CD14-positive monocyte (primary cell): ENCODE results near the gene UBE2E2. TPM values are rescaled to one million over a fixed set of nuclear protein-coding genes. Genes with fewer than 3 reads are reported as not detected.
"Not testable (repeated sequence)": the region's sequence is repeated elsewhere in the genome, so short reads cannot be mapped to it uniquely, and the experiment has no call there.

Source experiments
- DNase-seq, 3 donors: peaks; one replicate each; pipeline ENCODE4 v3.0.0-alpha.2; 2011 to 2022
- H2AFZ ChIP-seq: 2 replicates; pipeline ENCODE4 v1.6.0; 2012; ENCODE audit warnings: mild to moderate bottlenecking, low read depth, low read length, inconsistent platforms; ENCODE audit not compliant: insufficient read depth, poor library complexity, severe bottlenecking
- H3K27ac ChIP-seq, 2 donors: 1 replicate in 1 of 2; 2 replicates in 1 of 2; pipeline ENCODE4 v1.5.1; 2012 to 2013; ENCODE audit warnings: low read length in 2 of 2, control low read depth in 1 of 2, inconsistent platforms in 1 of 2, low read depth in 1 of 2, mild to moderate bottlenecking in 1 of 2
- H3K27me3 ChIP-seq, 2 donors: one replicate each; pipeline versions ENCODE4 v1.6.0 to v1.6.1; 2011 to 2013; ENCODE audit warnings: low read length in 2 of 2; ENCODE audit not compliant: control insufficient read depth in 2 of 2, insufficient read depth in 2 of 2
- H3K36me3 ChIP-seq, 2 donors: replicated peaks in 1 of 2; 1 replicate in 1 of 2; 2 replicates in 1 of 2; pipeline versions ENCODE4 v1.5.1 to v1.6.1; 2012 to 2013; ENCODE audit warnings: low read length in 2 of 2, control low read depth in 1 of 2, inconsistent platforms in 1 of 2, mild to moderate bottlenecking in 1 of 2; ENCODE audit not compliant: insufficient read depth in 2 of 2, control insufficient read depth in 1 of 2
- H3K4me1 ChIP-seq, 2 donors: 1 replicate in 1 of 2; 2 replicates in 1 of 2; pipeline versions ENCODE4 v1.5.1 to v1.6.1; 2012 to 2013; ENCODE audit warnings: low read length in 2 of 2, control low read depth in 1 of 2, inconsistent platforms in 1 of 2, mild to moderate bottlenecking in 1 of 2, moderate library complexity in 1 of 2; ENCODE audit not compliant: insufficient read depth in 2 of 2, control insufficient read depth in 1 of 2
- H3K4me2 ChIP-seq: replicated peaks from 2 replicates; pipeline ENCODE3; 2012; ENCODE audit warnings: low read length, moderate library complexity, mild to moderate bottlenecking; ENCODE audit not compliant: poor library complexity, severe bottlenecking; ENCODE audit errors: extremely low read depth
- H3K4me3 ChIP-seq, 3 experiments: fragments of 200-600 bp in 1 of 3; sonication (generic) in 1 of 3; replicated peaks in 1 of 3; 1 replicate in 2 of 3; 2 replicates in 1 of 3; pipeline ENCODE4 v1.5.1; 2011 to 2013; ENCODE audit warnings: low read length in 3 of 3, mild to moderate bottlenecking in 3 of 3, control low read depth in 2 of 3, low read depth in 2 of 3, inconsistent platforms in 1 of 3, moderate library complexity in 1 of 3
- H3K79me2 ChIP-seq: 2 replicates; pipeline ENCODE4 v1.6.0; 2012; ENCODE audit warnings: mild to moderate bottlenecking, control low read depth, inconsistent platforms, low read length, moderate library complexity; ENCODE audit not compliant: insufficient read depth
- H3K9ac ChIP-seq: 2 replicates; pipeline ENCODE4 v1.6.0; 2017; ENCODE audit warnings: low read length, mild to moderate bottlenecking; ENCODE audit not compliant: insufficient read depth, poor library complexity, severe bottlenecking
- H3K9me3 ChIP-seq, 2 donors: replicated peaks in 1 of 2; 1 replicate in 1 of 2; 2 replicates in 1 of 2; pipeline versions ENCODE4 v1.5.1 to v1.6.1; 2012 to 2013; ENCODE audit warnings: low read length in 2 of 2, control low read depth in 1 of 2; ENCODE audit not compliant: control insufficient read depth in 1 of 2, insufficient read depth in 1 of 2
- H4K20me1 ChIP-seq: 2 replicates; pipeline ENCODE4 v1.6.0; 2012; ENCODE audit warnings: mild to moderate bottlenecking, low read length, control low read depth, moderate library complexity; ENCODE audit not compliant: insufficient read depth
- H3K27ac Mint-ChIP-seq, 7 donors: one replicate each; pipeline ENCODE4 v1.8.0; 2020; ENCODE audit warnings: mild to moderate bottlenecking in 7 of 7, mixed read lengths in 7 of 7, moderate library complexity in 6 of 7, inconsistent platforms in 2 of 7
- H3K27me3 Mint-ChIP-seq, 3 donors: one replicate each; pipeline ENCODE4 v1.8.0; 2021 to 2022; ENCODE audit warnings: low read depth in 3 of 3, mild to moderate bottlenecking in 3 of 3, mixed read lengths in 3 of 3, moderate library complexity in 3 of 3, inconsistent platforms in 1 of 3
- H3K36me3 Mint-ChIP-seq, 2 donors: one replicate each; pipeline ENCODE4 v1.8.0; 2020; ENCODE audit warnings: mixed read lengths in 2 of 2, inconsistent platforms in 1 of 2, mild to moderate bottlenecking in 1 of 2
- H3K4me1 Mint-ChIP-seq: one replicate; pipeline ENCODE4 v1.8.0; 2020; ENCODE audit warnings: mild to moderate bottlenecking, mixed read lengths
- H3K4me3 Mint-ChIP-seq, 2 donors: one replicate each; pipeline ENCODE4 v1.8.0; 2020; ENCODE audit warnings: mild to moderate bottlenecking in 2 of 2, mixed read lengths in 2 of 2, moderate library complexity in 1 of 2
- H3K9me3 Mint-ChIP-seq, 7 donors: one replicate each; pipeline ENCODE4 v1.8.0; 2020 to 2022; ENCODE audit warnings: mixed read lengths in 7 of 7, mild to moderate bottlenecking in 6 of 7, moderate library complexity in 6 of 7, inconsistent platforms in 2 of 7
- WGBS: methylation state at CpG from one replicate; pipeline ENCODE4 v1.1.5; 2013; ENCODE audit warnings: missing lambda C conversion rate; ENCODE audit not compliant: insufficient coverage; 5-methylcytosine and 5-hydroxymethylcytosine counted together
- intact Hi-C, 2 donors: fragments of 100-400 bp; cut with micrococcal nuclease; formaldehyde crosslinking; loops; one replicate each; pipeline versions ENCODE4 v1.15.0 to v1.15.1; 2023
- polyA plus RNA-seq, 3 donors: library from polyadenylated mRNA; depleted of rRNA in 1 of 3; unstranded in 2 of 3; stranded (reverse) in 1 of 3; fragments of 300-500 nt in 2 of 3; fragments of >200 nt in 1 of 3; fragmentation: Illumina TruSeq in 2 of 3; gene quantifications; 1 replicate in 2 of 3; 2 replicates in 1 of 3; pipeline ENCODE4 v1.2.3, GENCODE V29; 2012 to 2021
- TF ChIP-seq, protein P1 (sequence below): fragments of 200-600 bp; IDR thresholded peaks from one replicate; pipeline ENCODE4 v1.8.0; 2022; ENCODE audit warnings: antibody characterized with exemption, mild to moderate bottlenecking

The UBE2E2 gene
- polyA plus RNA-seq, 3 donors, result 25.8 to 78.0 (median 66.3) TPM

DNA sequence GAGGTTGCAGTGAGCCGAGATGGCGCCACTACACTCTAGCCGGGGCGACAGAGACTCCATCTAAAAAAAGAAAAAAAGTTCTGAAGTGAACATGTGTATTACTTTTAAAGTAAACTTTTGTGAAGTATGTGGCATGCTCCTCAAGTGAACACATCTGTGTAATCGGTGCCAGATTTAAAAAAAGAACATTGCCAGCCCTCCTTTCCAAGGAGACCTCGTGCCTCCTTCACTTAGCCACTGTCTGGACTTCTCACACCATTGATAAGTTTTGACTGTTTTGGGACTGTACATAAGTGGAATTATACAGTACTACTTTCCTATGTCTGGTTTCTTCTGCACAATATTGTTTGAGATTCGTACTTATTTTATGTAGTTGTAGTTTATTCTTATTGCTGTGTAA is 140.4 kb downstream of the UBE2E2 start:
- no peak overlapping the region for H3K9ac ChIP-seq
- H3K9me3 Mint-ChIP-seq, result peaks cover 0 to 9% (median 2%) of the 10 kb centered on the region in 7 donors
- no peaks in the 10 kb centered on the region for H3K27me3 ChIP-seq
- H3K27ac ChIP-seq, result no peak overlapping the region
- peaks cover 14 to 22% of the 10 kb centered on the region in 2 donors for H3K4me1 ChIP-seq
- TF ChIP-seq, protein P1, sequence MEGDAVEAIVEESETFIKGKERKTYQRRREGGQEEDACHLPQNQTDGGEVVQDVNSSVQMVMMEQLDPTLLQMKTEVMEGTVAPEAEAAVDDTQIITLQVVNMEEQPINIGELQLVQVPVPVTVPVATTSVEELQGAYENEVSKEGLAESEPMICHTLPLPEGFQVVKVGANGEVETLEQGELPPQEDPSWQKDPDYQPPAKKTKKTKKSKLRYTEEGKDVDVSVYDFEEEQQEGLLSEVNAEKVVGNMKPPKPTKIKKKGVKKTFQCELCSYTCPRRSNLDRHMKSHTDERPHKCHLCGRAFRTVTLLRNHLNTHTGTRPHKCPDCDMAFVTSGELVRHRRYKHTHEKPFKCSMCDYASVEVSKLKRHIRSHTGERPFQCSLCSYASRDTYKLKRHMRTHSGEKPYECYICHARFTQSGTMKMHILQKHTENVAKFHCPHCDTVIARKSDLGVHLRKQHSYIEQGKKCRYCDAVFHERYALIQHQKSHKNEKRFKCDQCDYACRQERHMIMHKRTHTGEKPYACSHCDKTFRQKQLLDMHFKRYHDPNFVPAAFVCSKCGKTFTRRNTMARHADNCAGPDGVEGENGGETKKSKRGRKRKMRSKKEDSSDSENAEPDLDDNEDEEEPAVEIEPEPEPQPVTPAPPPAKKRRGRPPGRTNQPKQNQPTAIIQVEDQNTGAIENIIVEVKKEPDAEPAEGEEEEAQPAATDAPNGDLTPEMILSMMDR, result no peak
- peaks cover 17% of the 10 kb centered on the region for H3K79me2 ChIP-seq
- peaks cover 0 to 2% of the 10 kb centered on the region in 2 donors for H3K9me3 ChIP-seq
- H2AFZ ChIP-seq, result no peak overlapping the region
- H3K27me3 Mint-ChIP-seq, result no peaks in the 10 kb centered on the region
- H4K20me1 ChIP-seq, result peaks cover 18% of the 10 kb centered on the region
- peaks cover 23% of the 10 kb centered on the region for H3K4me1 Mint-ChIP-seq
- no peaks in the 10 kb centered on the region for H3K36me3 ChIP-seq
- H3K4me3 Mint-ChIP-seq, result no peak overlapping the region
- no peak for DNase-seq
- no peak overlapping the region for H3K4me3 ChIP-seq
- intact Hi-C loops, result no loop called here
- H3K4me2 ChIP-seq, result no peak overlapping the region
- no peak overlapping the region for H3K27ac Mint-ChIP-seq
- peaks cover 0 to 3% of the 10 kb centered on the region in 2 donors for H3K36me3 Mint-ChIP-seq
- 94% methylated on average over 4 of the region's 7 CpGs for WGBS

DNA sequence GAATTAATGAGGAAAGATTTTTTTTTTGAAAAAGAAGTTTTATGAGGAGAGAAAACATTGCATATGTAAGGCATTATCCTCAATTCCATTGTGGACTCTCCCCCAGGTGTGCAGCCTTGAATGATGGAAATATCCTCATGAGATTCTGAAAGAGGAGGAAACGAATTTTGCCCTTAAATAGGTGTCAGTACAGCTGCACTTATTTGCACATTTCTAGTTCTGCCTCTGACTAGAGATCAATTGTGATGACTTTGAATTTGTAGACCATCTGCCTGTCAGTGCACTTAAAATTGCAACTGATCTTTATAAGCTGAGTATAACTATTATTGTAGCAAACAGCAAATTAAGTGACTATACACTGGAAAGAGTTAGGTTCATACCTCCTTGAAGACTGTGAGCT is 141.8 kb downstream of the UBE2E2 start:
- intact Hi-C loops, result no loop called here
- Histone ChIP-seq H3K4me1 (peaks cover 14 to 22% of the 10 kb centered on the region in 2 donors), H3K4me3 (no peak overlapping the region), H3K4me2 (no peak overlapping the region), H4K20me1 (peaks cover 15% of the 10 kb centered on the region), H3K36me3 (no peaks in the 10 kb centered on the region), H3K9ac (no peak overlapping the region), H2AFZ (no peak overlapping the region), H3K27me3 (no peaks in the 10 kb centered on the region), H3K79me2 (peaks cover 17% of the 10 kb centered on the region), H3K27ac (no peak overlapping the region), H3K9me3 (peaks cover 8 to 10% of the 10 kb centered on the region in 2 donors)
- no peak for DNase-seq
- Mint-ChIP-seq H3K9me3 (peaks cover 0 to 17% (median 16%) of the 10 kb centered on the region in 7 donors), H3K27me3 (no peaks in the 10 kb centered on the region), H3K36me3 (peaks cover 7 to 8% of the 10 kb centered on the region in 2 donors), H3K27ac (no peak overlapping the region), H3K4me3 (no peak overlapping the region), H3K4me1 (peaks cover 23% of the 10 kb centered on the region)
- WGBS, result 100% methylated on average over 1 of the region's 1 CpG
- TF ChIP-seq, protein P1, result no peak

DNA sequence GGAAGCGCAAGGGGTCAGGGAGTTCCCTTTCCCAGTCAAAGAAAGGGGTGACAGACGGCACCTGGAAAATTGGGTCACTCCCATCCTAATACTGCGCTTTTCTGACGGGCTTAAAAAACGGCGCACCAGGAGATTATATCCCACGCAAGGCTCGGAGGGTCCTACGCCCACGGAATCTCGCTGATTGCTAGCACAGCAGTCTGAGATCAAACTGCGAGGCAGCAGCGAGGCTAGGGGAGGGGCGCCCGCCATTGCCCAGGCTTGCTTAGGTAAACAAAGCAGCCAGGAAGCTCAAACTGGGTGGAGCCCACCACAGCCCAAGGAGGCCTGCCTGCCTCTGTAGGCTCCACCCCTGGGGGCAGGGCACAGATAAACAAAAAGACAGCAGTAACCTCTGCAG is 146.3 kb downstream of the UBE2E2 start:
- DNase-seq, H3K4me3 Mint-ChIP-seq, H3K4me2 ChIP-seq, H2AFZ ChIP-seq, H3K4me3 ChIP-seq, H3K27ac Mint-ChIP-seq, H3K79me2 ChIP-seq, H3K36me3 ChIP-seq, H3K4me1 ChIP-seq, H3K9ac ChIP-seq, H4K20me1 ChIP-seq, intact Hi-C loops, H3K27me3 Mint-ChIP-seq, H3K9me3 ChIP-seq, H3K27ac ChIP-seq, H3K36me3 Mint-ChIP-seq, H3K27me3 ChIP-seq: not testable (repeated sequence)
- 98% methylated on average over 8 of the region's 15 CpGs for WGBS
- Mint-ChIP-seq H3K4me1 (peaks cover 15% of the 10 kb centered on the region), H3K9me3 (peaks cover 7 to 23% (median 16%) of the 10 kb centered on the region in 7 donors)
